AG09319 (cell line): Measurements from ENCODE around the gene TP53I13.

Experiments used
- DNase-seq: peaks from one replicate; pipeline ENCODE4 v3.0.0-alpha.2; 2010; ENCODE audit warnings: low read depth; ENCODE audit errors: extremely low read depth
- CTCF ChIP-seq: IDR thresholded peaks from 2 replicates; pipeline ENCODE4 v1.5.1; 2011; ENCODE audit warnings: low read depth, mild to moderate bottlenecking, inconsistent platforms, low read length, moderate library complexity

TP53I13 gene

GRCh38 chr17:29597361-29598172 is 29.1 kb downstream of the TP53I13 start:
- no peak for DNase-seq
- TF ChIP-seq CTCF, result no peak

- no peak for TF ChIP-seq CTCF
- DNase-seq, result no peak
Measured at GRCh38 chr17:29603109-29603674, 34.7 kb downstream of the TP53I13 start.

- DNase-seq, result no peak
- no peak for TF ChIP-seq CTCF
Measured at GRCh38 chr17:29607557-29608195, 39.2 kb downstream of the TP53I13 start.

- TF ChIP-seq CTCF, result no peak
- DNase-seq, result no peak
Measured at GRCh38 chr17:29608986-29609385, 40.5 kb downstream of the TP53I13 start.

DNA sequence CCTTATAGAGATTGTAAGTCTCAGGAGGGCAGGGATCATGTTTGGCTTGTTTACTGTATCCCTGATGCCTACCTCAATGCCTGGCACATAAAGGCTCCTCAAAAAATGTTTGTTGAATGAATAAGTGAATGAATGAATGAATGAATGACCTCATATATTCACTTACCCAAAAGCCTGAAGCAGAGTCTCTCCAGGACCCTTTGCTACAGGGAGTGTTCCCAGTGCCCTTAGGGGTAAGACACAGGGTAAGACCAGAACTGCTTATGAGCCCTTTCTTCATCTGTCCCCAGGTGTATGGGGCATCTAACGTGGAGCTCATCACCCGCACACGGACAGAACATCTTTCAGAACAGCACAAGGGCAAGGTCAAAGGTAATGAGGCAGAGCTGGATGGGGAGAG is 41.9 kb downstream of the TP53I13 start:
- no peak for TF ChIP-seq CTCF
- DNase-seq, result no peak

DNA sequence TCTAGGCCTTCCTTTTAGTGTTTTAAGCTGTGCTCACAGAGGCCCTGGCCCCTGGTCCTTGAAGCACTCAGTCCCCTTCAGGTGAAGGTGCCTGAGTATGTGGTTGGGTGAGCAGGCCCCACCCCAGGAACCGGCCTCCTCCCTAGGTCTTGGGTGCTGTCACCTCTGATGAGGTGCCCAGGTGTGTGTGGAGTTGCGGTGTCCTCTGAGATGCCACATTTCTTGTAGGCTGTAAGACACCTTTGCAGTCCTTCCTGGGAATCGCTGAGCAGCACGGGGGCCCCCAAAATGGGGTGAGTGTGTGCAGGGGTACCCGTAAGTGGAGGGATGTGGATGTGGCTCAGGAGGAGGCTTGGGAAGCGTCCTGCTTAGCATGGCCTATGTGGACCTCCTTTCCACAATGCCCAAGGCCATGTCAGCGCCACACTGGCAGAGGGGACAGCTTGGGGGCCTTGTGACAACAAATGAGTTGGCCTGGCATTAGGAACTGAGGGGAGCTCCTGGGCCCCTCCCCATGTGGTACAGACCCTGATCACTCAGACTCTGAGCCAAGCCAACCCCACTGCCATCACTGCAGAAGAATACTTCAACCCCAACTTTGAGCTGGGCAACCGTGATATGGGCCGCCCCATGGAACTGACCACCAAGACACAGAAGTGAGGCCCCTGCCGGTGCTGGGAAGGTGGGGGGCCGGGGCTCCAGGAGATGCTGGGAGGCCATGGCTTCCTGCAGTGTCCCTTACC is 43.0 kb downstream of the TP53I13 start:
- TF ChIP-seq CTCF, result no peak
- no peak for DNase-seq

GRCh38 chr17:29612094-29612403 is 43.5 kb downstream of the TP53I13 start:
- no peak for DNase-seq
- no peak for TF ChIP-seq CTCF
